K562 (cell line): ENCODE measurements around the gene NCOA6. TPM values are rescaled to one million over a fixed set of nuclear protein-coding genes. Genes with fewer than 3 reads are reported as not detected.

Source experiments
- CHD2 ChIP-seq: IDR thresholded peaks from 2 replicates; pipeline ENCODE4 v1.6.1; 2011; ENCODE audit warnings: low read depth, low read length
- CREB1 ChIP-seq, 2 experiments: sonication (generic) in 1 of 2; formaldehyde crosslinking in 1 of 2; IDR thresholded peaks; 2 replicates each; pipeline versions ENCODE4 v1.6.1 to v1.8.0; 2012 to 2022; ENCODE audit warnings: inconsistent platforms in 1 of 2, mild to moderate bottlenecking in 1 of 2, missing genetic modification reagents in 1 of 2, moderate library complexity in 1 of 2
- CTBP1 ChIP-seq: fragments of 450-650 bp; IDR thresholded peaks from 2 replicates; pipeline ENCODE4 v1.6.1; 2016; ENCODE audit warnings: borderline replicate concordance
- FOXK1 ChIP-seq: sonication (generic); formaldehyde crosslinking; IDR thresholded peaks from 2 replicates; pipeline ENCODE4 v1.8.0; 2022; ENCODE audit warnings: missing genetic modification reagents, mild to moderate bottlenecking, borderline replicate concordance
- LARP7 ChIP-seq: fragments of 450-650 bp; IDR thresholded peaks from 2 replicates; pipeline ENCODE4 v1.6.1; 2016
- MYC ChIP-seq, 2 experiments: fragments of 250-450 bp in 1 of 2; sonication (Bioruptor Pico) in 1 of 2; IDR thresholded peaks; 2 replicates each; pipeline versions ENCODE4 v1.5.1 to v1.6.1; 2012 to 2021; ENCODE audit warnings: low read depth in 2 of 2, borderline replicate concordance in 1 of 2, improper control_type of control experiment in 1 of 2, low read length in 1 of 2, mild to moderate bottlenecking in 1 of 2, moderate library complexity in 1 of 2
- RB1 ChIP-seq: fragments of 450-650 bp; IDR thresholded peaks from 2 replicates; pipeline ENCODE4 v1.6.1; 2017; ENCODE audit warnings: low read depth, mild to moderate bottlenecking
- RBBP5 ChIP-seq: fragments of 200-600 bp; sonication (generic); IDR thresholded peaks from 2 replicates; pipeline ENCODE4 v1.6.1; 2012; ENCODE audit warnings: borderline replicate concordance, mild to moderate bottlenecking, low read length, control low read depth, inconsistent platforms; ENCODE audit not compliant: insufficient read depth, poor library complexity, severe bottlenecking
- TOE1 ChIP-seq, 2 experiments: fragments of 450-650 bp in 1 of 2; sonication (generic) in 1 of 2; formaldehyde crosslinking in 1 of 2; IDR thresholded peaks; 2 replicates each; pipeline versions ENCODE4 v1.7.1 to v1.8.0; 2016 to 2022; ENCODE audit warnings: borderline replicate concordance in 2 of 2, mild to moderate bottlenecking in 2 of 2, antibody characterized with exemption in 1 of 2, inconsistent platforms in 1 of 2, low read depth in 1 of 2, missing genetic modification reagents in 1 of 2, moderate library complexity in 1 of 2
- ZBTB7A ChIP-seq: IDR thresholded peaks from 2 replicates; pipeline ENCODE4 v1.6.1; 2011; ENCODE audit warnings: low read depth, mild to moderate bottlenecking, low read length, moderate library complexity, borderline replicate concordance; ENCODE audit not compliant: control insufficient read depth
- polyA plus RNA-seq, 8 experiments: library from polyadenylated mRNA; depleted of rRNA in 4 of 8; stranded (reverse) in 5 of 8; unstranded in 3 of 8; fragments of >200 nt; fragmentation: Nextera tagmentation in 2 of 8; fragmentation: Illumina TruSeq in 1 of 8; extraction: Ambion mirVana in 2 of 8; extraction: Trizol in 1 of 8; gene quantifications; 2 replicates each; pipeline versions ENCODE4 v1.2.1 to v1.2.3, GENCODE V29; 2011 to 2014; ENCODE audit warnings: inconsistent platforms in 1 of 8, missing spikeins in 1 of 8
- total RNA-seq, 7 experiments: library from RNA; depleted of rRNA in 6 of 7; stranded (reverse); fragments of >200 nt in 6 of 7; fragmentation: Illumina TruSeq in 2 of 7; extraction: Trizol in 2 of 7; gene quantifications; 2 replicates each; pipeline versions ENCODE4 v1.2.1 to v1.2.3, GENCODE V29; 2011 to 2021; ENCODE audit warnings: low replicate concordance in 1 of 7
- TF ChIP-seq, protein P1 (sequence below): fragments of 450-650 bp; IDR thresholded peaks from 2 replicates; pipeline ENCODE4 v1.6.1; 2016; ENCODE audit warnings: borderline replicate concordance
- TF ChIP-seq, protein P2 (sequence below), 2 experiments: fragments of 450-650 bp; IDR thresholded peaks; 2 replicates each; pipeline ENCODE4 v1.6.1; 2018; ENCODE audit warnings: mild to moderate bottlenecking in 2 of 2, low read depth in 1 of 2; ENCODE audit not compliant: partially characterized antibody in 2 of 2
- TF ChIP-seq, protein P3 (sequence below): fragments of 200-800 bp; sonication (Bioruptor generic); IDR thresholded peaks from 2 replicates; pipeline ENCODE4 v1.6.1; 2016; ENCODE audit warnings: missing genetic modification characterization, missing compliant biosample characterization

Gene NCOA6
- total and polyA plus RNA-seq, 9 of the 15 experiments (the other 6 are each of a cell fraction or from before 2014, with no cell fraction given), result 6.1 to 25.0 (median 9.5) TPM

DNA sequence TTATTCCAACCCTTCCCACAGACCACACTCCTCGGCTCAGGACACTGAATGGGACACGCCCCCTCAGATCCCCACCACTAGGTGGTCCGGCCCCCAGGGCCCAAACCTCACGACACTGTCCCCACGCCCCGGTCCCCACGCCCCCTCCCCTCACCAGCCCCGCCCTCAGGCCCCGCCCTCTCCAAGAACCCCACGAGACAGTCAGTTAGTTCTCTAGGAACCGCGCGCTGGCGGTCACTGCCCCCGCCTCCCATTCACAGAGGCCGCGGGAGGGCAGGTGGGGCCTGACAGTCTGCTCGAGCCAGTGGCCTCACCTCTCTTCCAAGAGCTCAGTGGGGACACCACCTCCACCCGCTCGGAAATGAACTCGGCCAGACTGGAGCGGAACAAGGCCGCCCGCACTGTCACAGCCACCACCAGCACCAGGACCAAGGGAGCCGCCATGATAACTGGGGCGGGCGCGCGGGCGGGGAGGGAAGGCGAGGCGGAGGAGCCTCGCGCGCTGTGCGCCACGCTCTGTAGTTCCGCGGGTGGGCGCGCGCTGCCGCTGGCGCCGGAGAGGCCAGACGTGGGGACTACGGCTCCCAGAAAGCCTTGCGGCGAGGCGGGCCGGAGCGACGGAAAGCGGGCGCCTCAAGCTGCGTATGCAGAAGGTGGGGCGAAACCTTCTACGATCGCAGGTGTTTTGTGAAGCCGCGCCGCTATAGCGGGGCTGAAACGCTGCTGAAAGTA lies 148.6 kb downstream of the NCOA6 start, which contains the start of gene PIGU (continued):
- TF ChIP-seq MYC (IDR thresholded peaks at IDR 0.05; ENCODE audit: low read depth, low read length), result peak; percentile 89
- no peak for TF ChIP-seq MYC (CRISPR knock-in tag; IDR thresholded peaks at IDR 0.05; ENCODE audit: borderline replicate concordance, low read depth)
- TF ChIP-seq, protein P1, sequence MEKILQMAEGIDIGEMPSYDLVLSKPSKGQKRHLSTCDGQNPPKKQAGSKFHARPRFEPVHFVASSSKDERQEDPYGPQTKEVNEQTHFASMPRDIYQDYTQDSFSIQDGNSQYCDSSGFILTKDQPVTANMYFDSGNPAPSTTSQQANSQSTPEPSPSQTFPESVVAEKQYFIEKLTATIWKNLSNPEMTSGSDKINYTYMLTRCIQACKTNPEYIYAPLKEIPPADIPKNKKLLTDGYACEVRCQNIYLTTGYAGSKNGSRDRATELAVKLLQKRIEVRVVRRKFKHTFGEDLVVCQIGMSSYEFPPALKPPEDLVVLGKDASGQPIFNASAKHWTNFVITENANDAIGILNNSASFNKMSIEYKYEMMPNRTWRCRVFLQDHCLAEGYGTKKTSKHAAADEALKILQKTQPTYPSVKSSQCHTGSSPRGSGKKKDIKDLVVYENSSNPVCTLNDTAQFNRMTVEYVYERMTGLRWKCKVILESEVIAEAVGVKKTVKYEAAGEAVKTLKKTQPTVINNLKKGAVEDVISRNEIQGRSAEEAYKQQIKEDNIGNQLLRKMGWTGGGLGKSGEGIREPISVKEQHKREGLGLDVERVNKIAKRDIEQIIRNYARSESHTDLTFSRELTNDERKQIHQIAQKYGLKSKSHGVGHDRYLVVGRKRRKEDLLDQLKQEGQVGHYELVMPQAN, result peak; percentile 99
- 0 out of 2 replicates have a peak, but pooled peaks have one; percentile 19 for TF ChIP-seq TOE1 (IDR thresholded peaks at IDR 0.05; ENCODE audit: borderline replicate concordance)
- TF ChIP-seq TOE1 (CRISPR knock-in tag; IDR thresholded peaks at IDR 0.05; ENCODE audit: borderline replicate concordance, low read depth), result no peak
- peak; percentile 51; the same call in 1 of the 2 replicates for TF ChIP-seq ZBTB7A
- peak; percentile 97 for TF ChIP-seq CREB1 (IDR thresholded peaks at IDR 0.05)
- peak; percentile 98 for TF ChIP-seq CREB1 (CRISPR knock-in tag; IDR thresholded peaks at IDR 0.05)
- peak; percentile 87 for TF ChIP-seq RB1
- peak; percentile 38; the same call in 1 of the 2 replicates for TF ChIP-seq CHD2
- no peak for TF ChIP-seq FOXK1
- TF ChIP-seq, protein P2, sequence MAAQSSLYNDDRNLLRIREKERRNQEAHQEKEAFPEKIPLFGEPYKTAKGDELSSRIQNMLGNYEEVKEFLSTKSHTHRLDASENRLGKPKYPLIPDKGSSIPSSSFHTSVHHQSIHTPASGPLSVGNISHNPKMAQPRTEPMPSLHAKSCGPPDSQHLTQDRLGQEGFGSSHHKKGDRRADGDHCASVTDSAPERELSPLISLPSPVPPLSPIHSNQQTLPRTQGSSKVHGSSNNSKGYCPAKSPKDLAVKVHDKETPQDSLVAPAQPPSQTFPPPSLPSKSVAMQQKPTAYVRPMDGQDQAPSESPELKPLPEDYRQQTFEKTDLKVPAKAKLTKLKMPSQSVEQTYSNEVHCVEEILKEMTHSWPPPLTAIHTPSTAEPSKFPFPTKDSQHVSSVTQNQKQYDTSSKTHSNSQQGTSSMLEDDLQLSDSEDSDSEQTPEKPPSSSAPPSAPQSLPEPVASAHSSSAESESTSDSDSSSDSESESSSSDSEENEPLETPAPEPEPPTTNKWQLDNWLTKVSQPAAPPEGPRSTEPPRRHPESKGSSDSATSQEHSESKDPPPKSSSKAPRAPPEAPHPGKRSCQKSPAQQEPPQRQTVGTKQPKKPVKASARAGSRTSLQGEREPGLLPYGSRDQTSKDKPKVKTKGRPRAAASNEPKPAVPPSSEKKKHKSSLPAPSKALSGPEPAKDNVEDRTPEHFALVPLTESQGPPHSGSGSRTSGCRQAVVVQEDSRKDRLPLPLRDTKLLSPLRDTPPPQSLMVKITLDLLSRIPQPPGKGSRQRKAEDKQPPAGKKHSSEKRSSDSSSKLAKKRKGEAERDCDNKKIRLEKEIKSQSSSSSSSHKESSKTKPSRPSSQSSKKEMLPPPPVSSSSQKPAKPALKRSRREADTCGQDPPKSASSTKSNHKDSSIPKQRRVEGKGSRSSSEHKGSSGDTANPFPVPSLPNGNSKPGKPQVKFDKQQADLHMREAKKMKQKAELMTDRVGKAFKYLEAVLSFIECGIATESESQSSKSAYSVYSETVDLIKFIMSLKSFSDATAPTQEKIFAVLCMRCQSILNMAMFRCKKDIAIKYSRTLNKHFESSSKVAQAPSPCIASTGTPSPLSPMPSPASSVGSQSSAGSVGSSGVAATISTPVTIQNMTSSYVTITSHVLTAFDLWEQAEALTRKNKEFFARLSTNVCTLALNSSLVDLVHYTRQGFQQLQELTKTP (IDR thresholded peaks at IDR 0.05; ENCODE audit: low read depth in 1 of 2, partially characterized antibody in 2 of 2), result peak in 1 of 2 experiments; percentile 34
- peak; percentile 88 for TF ChIP-seq RBBP5
- TF ChIP-seq, protein P3, sequence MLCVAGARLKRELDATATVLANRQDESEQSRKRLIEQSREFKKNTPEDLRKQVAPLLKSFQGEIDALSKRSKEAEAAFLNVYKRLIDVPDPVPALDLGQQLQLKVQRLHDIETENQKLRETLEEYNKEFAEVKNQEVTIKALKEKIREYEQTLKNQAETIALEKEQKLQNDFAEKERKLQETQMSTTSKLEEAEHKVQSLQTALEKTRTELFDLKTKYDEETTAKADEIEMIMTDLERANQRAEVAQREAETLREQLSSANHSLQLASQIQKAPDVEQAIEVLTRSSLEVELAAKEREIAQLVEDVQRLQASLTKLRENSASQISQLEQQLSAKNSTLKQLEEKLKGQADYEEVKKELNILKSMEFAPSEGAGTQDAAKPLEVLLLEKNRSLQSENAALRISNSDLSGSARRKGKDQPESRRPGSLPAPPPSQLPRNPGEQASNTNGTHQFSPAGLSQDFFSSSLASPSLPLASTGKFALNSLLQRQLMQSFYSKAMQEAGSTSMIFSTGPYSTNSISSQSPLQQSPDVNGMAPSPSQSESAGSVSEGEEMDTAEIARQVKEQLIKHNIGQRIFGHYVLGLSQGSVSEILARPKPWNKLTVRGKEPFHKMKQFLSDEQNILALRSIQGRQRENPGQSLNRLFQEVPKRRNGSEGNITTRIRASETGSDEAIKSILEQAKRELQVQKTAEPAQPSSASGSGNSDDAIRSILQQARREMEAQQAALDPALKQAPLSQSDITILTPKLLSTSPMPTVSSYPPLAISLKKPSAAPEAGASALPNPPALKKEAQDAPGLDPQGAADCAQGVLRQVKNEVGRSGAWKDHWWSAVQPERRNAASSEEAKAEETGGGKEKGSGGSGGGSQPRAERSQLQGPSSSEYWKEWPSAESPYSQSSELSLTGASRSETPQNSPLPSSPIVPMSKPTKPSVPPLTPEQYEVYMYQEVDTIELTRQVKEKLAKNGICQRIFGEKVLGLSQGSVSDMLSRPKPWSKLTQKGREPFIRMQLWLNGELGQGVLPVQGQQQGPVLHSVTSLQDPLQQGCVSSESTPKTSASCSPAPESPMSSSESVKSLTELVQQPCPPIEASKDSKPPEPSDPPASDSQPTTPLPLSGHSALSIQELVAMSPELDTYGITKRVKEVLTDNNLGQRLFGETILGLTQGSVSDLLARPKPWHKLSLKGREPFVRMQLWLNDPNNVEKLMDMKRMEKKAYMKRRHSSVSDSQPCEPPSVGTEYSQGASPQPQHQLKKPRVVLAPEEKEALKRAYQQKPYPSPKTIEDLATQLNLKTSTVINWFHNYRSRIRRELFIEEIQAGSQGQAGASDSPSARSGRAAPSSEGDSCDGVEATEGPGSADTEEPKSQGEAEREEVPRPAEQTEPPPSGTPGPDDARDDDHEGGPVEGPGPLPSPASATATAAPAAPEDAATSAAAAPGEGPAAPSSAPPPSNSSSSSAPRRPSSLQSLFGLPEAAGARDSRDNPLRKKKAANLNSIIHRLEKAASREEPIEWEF (CRISPR knock-in tag), result no peak
- no peak for TF ChIP-seq LARP7
- TF ChIP-seq CTBP1, result peak; percentile 83
